Ishikawa (cell line): ENCODE measurements around the gene SLC9A1.
A peak's percentile ranks its signal among the peaks of the same experiment; 100 is the strongest.

Source experiments
- CEBPB ChIP-seq: IDR thresholded peaks from 2 replicates; pipeline ENCODE4 v1.6.1; 2012
- CREB1 ChIP-seq: IDR thresholded peaks from 2 replicates; pipeline ENCODE4 v1.6.1; 2012; ENCODE audit warnings: low read depth
- EGR1 ChIP-seq: IDR thresholded peaks from 2 replicates; pipeline ENCODE4 v1.6.1; 2012
- EP300 ChIP-seq: IDR thresholded peaks from 2 replicates; pipeline ENCODE4 v1.6.1; 2012; ENCODE audit warnings: borderline replicate concordance
- FOXM1 ChIP-seq: IDR thresholded peaks from 2 replicates; pipeline ENCODE4 v1.6.1; 2012; ENCODE audit warnings: low read depth, borderline replicate concordance
- NFIC ChIP-seq: IDR thresholded peaks from 2 replicates; pipeline ENCODE4 v1.6.1; 2012
- RAD21 ChIP-seq: IDR thresholded peaks from 2 replicates; pipeline ENCODE4 v1.6.1; 2012; ENCODE audit warnings: low read depth
- REST ChIP-seq: IDR thresholded peaks from 2 replicates; pipeline ENCODE4 v1.6.1; 2012; ENCODE audit warnings: low read depth, mild to moderate bottlenecking
- TAF1 ChIP-seq: IDR thresholded peaks from 2 replicates; pipeline ENCODE4 v1.6.1; 2012; ENCODE audit warnings: low read depth, mild to moderate bottlenecking
- TCF12 ChIP-seq: IDR thresholded peaks from 2 replicates; pipeline ENCODE4 v1.6.1; 2012; ENCODE audit warnings: low read depth
- TEAD4 ChIP-seq: IDR thresholded peaks from 2 replicates; pipeline ENCODE4 v1.6.1; 2012
- USF1 ChIP-seq: IDR thresholded peaks from 2 replicates; pipeline ENCODE4 v1.6.1; 2012
- YY1 ChIP-seq: IDR thresholded peaks from 2 replicates; pipeline ENCODE4 v1.6.1; 2012; ENCODE audit warnings: low read depth
- ZBTB7A ChIP-seq: IDR thresholded peaks from 2 replicates; pipeline ENCODE4 v1.6.1; 2012; ENCODE audit warnings: low read depth
- TF ChIP-seq, protein P1 (sequence below): IDR thresholded peaks from 2 replicates; pipeline ENCODE4 v1.6.1; 2012

Gene SLC9A1

GRCh38 chr1:27099135-27099586 is 55.8 kb downstream of the SLC9A1 start:
- TF ChIP-seq TAF1 (no peak), YY1 (no peak), TEAD4 (no peak), TCF12 (no peak), RAD21 (no peak), USF1 (no peak), REST (no peak), FOXM1 (no peak), CREB1 (no peak), CEBPB (no peak), EP300 (no peak)
- TF ChIP-seq, protein P1, sequence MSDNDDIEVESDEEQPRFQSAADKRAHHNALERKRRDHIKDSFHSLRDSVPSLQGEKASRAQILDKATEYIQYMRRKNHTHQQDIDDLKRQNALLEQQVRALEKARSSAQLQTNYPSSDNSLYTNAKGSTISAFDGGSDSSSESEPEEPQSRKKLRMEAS = no peak

GRCh38 chr1:27098431-27099134 is 56.3 kb downstream of the SLC9A1 start:
- TF ChIP-seq CEBPB (peak; percentile 47; the same call in 1 of the 2 replicates), RAD21 (no peak)

GRCh38 chr1:27097484-27097917 is 57.4 kb downstream of the SLC9A1 start:
- TF ChIP-seq, protein P1 = no peak
- TF ChIP-seq ZBTB7A (no peak), FOXM1 (no peak), CEBPB (peak; percentile 98), TCF12 (no peak), EP300 (no peak), EGR1 (no peak), CREB1 (no peak), REST (no peak), RAD21 (peak; percentile 95)

GRCh38 chr1:27095576-27095975 is 59.3 kb downstream of the SLC9A1 start:
- TF ChIP-seq RAD21 = no peak
- no peak for TF ChIP-seq EP300
- TF ChIP-seq TEAD4 = no peak
- no peak for TF ChIP-seq CEBPB
- no peak for TF ChIP-seq TCF12
- no peak for TF ChIP-seq EGR1
- no peak for TF ChIP-seq TAF1
- no peak for TF ChIP-seq REST
- no peak for TF ChIP-seq FOXM1
- no peak for TF ChIP-seq USF1
- TF ChIP-seq, protein P1 = no peak
- no peak for TF ChIP-seq NFIC
- TF ChIP-seq CREB1 = no peak
- TF ChIP-seq YY1 = no peak
- no peak for TF ChIP-seq ZBTB7A
